CD4-positive, alpha-beta T cell treated with Interleukin-2 at 100 ng/mL for 4 hours (primary cell): ENCODE results near the gene RPRM.
"Not testable (repeated sequence)": the region's sequence is repeated elsewhere in the genome, so short reads cannot be mapped to it uniquely, and the experiment has no call there.

Experiments
- DNase-seq: peaks from one replicate; pipeline ENCODE4 v3.0.0-alpha.2; 2020; ENCODE audit warnings: low spot score

RPRM gene

GRCh38 chr2:153455861-153456260 lies 22.7 kb downstream of the RPRM start:
- no peak for DNase-seq

- no peak for DNase-seq
Observed at GRCh38 chr2:153455403-153455802, 23.2 kb downstream of the RPRM start.

GRCh38 chr2:153451611-153452010 lies 27.0 kb downstream of the RPRM start:
- DNase-seq: no peak

- no peak for DNase-seq
Observed at GRCh38 chr2:153443106-153443505, 35.5 kb downstream of the RPRM start.

- DNase-seq: not testable (repeated sequence)
Observed at GRCh38 chr2:153442616-153443015, 35.9 kb downstream of the RPRM start.

- not testable (repeated sequence) for DNase-seq
Observed at GRCh38 chr2:153440090-153440489, 38.5 kb downstream of the RPRM start.

GRCh38 chr2:153433403-153433802 lies 45.2 kb downstream of the RPRM start:
- DNase-seq: no peak

GRCh38 chr2:153432381-153432780 lies 46.2 kb downstream of the RPRM start:
- no peak for DNase-seq

GRCh38 chr2:153431114-153431513 lies 47.4 kb downstream of the RPRM start:
- DNase-seq: no peak
